Peyer's patch (tissue), 4 donors: ENCODE data around the gene STEAP3.

ENCODE experiments used
- CTCF ChIP-seq, 6 experiments: fragments of 450-650 bp in 4 of 6; fragments of 200-600 bp in 2 of 6; sonication (generic) in 1 of 6; IDR thresholded peaks; one replicate each; pipeline ENCODE4 v1.5.1; 2017 to 2019; ENCODE audit warnings: antibody characterized with exemption in 6 of 6, mild to moderate bottlenecking in 3 of 6, moderate library complexity in 1 of 6
- POLR2A ChIP-seq, 2 donors: fragments of 450-650 bp; IDR thresholded peaks; one replicate each; pipeline ENCODE4 v1.5.1; 2017; ENCODE audit warnings: antibody characterized with exemption in 2 of 2, mild to moderate bottlenecking in 2 of 2, moderate library complexity in 2 of 2

- TF ChIP-seq POLR2A (IDR thresholded peaks at IDR 0.05), result no peak
- TF ChIP-seq CTCF (IDR thresholded peaks at IDR 0.05), result no peak
These were observed 42.2 kb upstream of the STEAP3 start for GRCh38 chr2:119181391-119181790.
